HepG2 (cell line): ENCODE data around the gene GCN1. TPM values are rescaled to one million over a fixed set of nuclear protein-coding genes. Genes with fewer than 3 reads are reported as not detected.

Experiments used
- ADNP ChIP-seq: sonication (generic); formaldehyde crosslinking; IDR thresholded peaks from 2 replicates; pipeline ENCODE4 v1.4.0; 2020; ENCODE audit warnings: missing genetic modification reagents
- ATF1 ChIP-seq: IDR thresholded peaks from 2 replicates; pipeline ENCODE4 v1.6.1; 2016; ENCODE audit warnings: mild to moderate bottlenecking, control low read depth
- BHLHE40 ChIP-seq: IDR thresholded peaks from 2 replicates; pipeline ENCODE4 v1.6.1; 2011; ENCODE audit warnings: low read length, improper control_type of control experiment
- CHD2 ChIP-seq: IDR thresholded peaks from 2 replicates; pipeline ENCODE4 v1.6.1; 2011; ENCODE audit warnings: low read depth, low read length, improper control_type of control experiment
- CHD4 ChIP-seq: fragments of 200-600 bp; sonication (generic); IDR thresholded peaks from 2 replicates; pipeline ENCODE4 v1.7.0; 2017; ENCODE audit warnings: mild to moderate bottlenecking, low read length, borderline replicate concordance
- FOXM1 ChIP-seq: sonication (generic); formaldehyde crosslinking; IDR thresholded peaks from 2 replicates; pipeline ENCODE4 v1.5.0; 2020; ENCODE audit warnings: missing genetic modification reagents
- HDAC1 ChIP-seq: sonication (generic); formaldehyde crosslinking; IDR thresholded peaks from 2 replicates; pipeline ENCODE4 v1.5.1; 2020; ENCODE audit warnings: mild to moderate bottlenecking, missing genetic modification reagents
- KAT8 ChIP-seq: IDR thresholded peaks from 2 replicates; pipeline ENCODE4 v1.6.1; 2016; ENCODE audit warnings: missing genetic modification reagents, missing compliant biosample characterization
- NCOA2 ChIP-seq: sonication (generic); formaldehyde crosslinking; IDR thresholded peaks from 2 replicates; pipeline ENCODE4 v1.8.0; 2022; ENCODE audit warnings: inconsistent platforms
- NR1H2 ChIP-seq: sonication (generic); formaldehyde crosslinking; IDR thresholded peaks from 2 replicates; pipeline ENCODE4 v1.8.1; 2022; ENCODE audit warnings: low read depth, missing genetic modification reagents, borderline replicate concordance
- TAF15 ChIP-seq: fragments of 200-400 bp; formaldehyde crosslinking; IDR thresholded peaks from one replicate; pipeline ENCODE4 v1.6.1; 2018; ENCODE audit warnings: mild to moderate bottlenecking, low read depth, low read length; ENCODE audit not compliant: poor library complexity, severe bottlenecking
- ZMYM3 ChIP-seq: sonication (generic); formaldehyde crosslinking; IDR thresholded peaks from 2 replicates; pipeline ENCODE4 v1.5.1; 2020; ENCODE audit warnings: mild to moderate bottlenecking, missing genetic modification reagents
- ZNF160 ChIP-seq: sonication (generic); formaldehyde crosslinking; IDR thresholded peaks from 2 replicates; pipeline ENCODE4 v1.8.0; 2022; ENCODE audit warnings: mild to moderate bottlenecking, inconsistent platforms, missing genetic modification reagents
- ZNF232 ChIP-seq: sonication (generic); formaldehyde crosslinking; IDR thresholded peaks from 2 replicates; pipeline ENCODE4 v1.4.0; 2020; ENCODE audit warnings: missing genetic modification reagents, borderline replicate concordance
- ZNF234 ChIP-seq: sonication (generic); formaldehyde crosslinking; conservative IDR thresholded peaks from 2 replicates; pipeline ENCODE4 v1.5.1; 2020; ENCODE audit warnings: mild to moderate bottlenecking, missing genetic modification reagents
- ZNF468 ChIP-seq: sonication (generic); formaldehyde crosslinking; IDR thresholded peaks from 2 replicates; pipeline ENCODE4 v1.8.0; 2022; ENCODE audit warnings: mild to moderate bottlenecking, moderate library complexity, missing genetic modification reagents
- ZNF749 ChIP-seq: sonication (generic); formaldehyde crosslinking; IDR thresholded peaks from 2 replicates; pipeline ENCODE4 v1.8.0; 2022; ENCODE audit warnings: mild to moderate bottlenecking, missing genetic modification reagents, moderate library complexity, borderline replicate concordance
- ZNF792 ChIP-seq: IDR thresholded peaks from 2 replicates; pipeline ENCODE4 v1.6.1; 2016
- polyA plus RNA-seq, 8 experiments: library from polyadenylated mRNA; depleted of rRNA in 3 of 8; stranded (reverse) in 7 of 8; unstranded in 1 of 8; fragments of >200 nt; fragmentation: Illumina TruSeq in 4 of 8; extraction: Trizol in 4 of 8; gene quantifications; 2 replicates each; pipeline versions ENCODE4 v1.2.1 to v1.2.3, GENCODE V29; 2011 to 2016; ENCODE audit warnings: low read depth in 4 of 8, missing spikeins in 1 of 8, mixed read lengths in 1 of 8; ENCODE audit not compliant: insufficient read depth in 1 of 8
- total RNA-seq, 5 experiments: library from RNA; depleted of rRNA; stranded (reverse); fragments of >200 nt; fragmentation: Illumina TruSeq; extraction: Trizol; gene quantifications; 2 replicates each; pipeline ENCODE4 v1.2.3, GENCODE V29; 2016; ENCODE audit warnings: low read depth in 1 of 5
- TF ChIP-seq, protein P1 (sequence below): IDR thresholded peaks from 2 replicates; pipeline ENCODE4 v1.6.1; 2012; ENCODE audit warnings: inconsistent platforms
- TF ChIP-seq, protein P2 (sequence below): sonication (generic); formaldehyde crosslinking; IDR thresholded peaks from 2 replicates; pipeline ENCODE4 v1.4.0; 2020; ENCODE audit warnings: missing genetic modification reagents
- TF ChIP-seq, protein P3 (sequence below): sonication (generic); formaldehyde crosslinking; IDR thresholded peaks from 2 replicates; pipeline ENCODE4 v1.4.0; 2020; ENCODE audit warnings: mild to moderate bottlenecking, missing genetic modification reagents

GCN1 gene
- total and polyA plus RNA-seq, 2 of the 13 experiments (the other 11 are each of a cell fraction or from before 2014, with no cell fraction given), result 58.2 to 83.0 TPM

DNA sequence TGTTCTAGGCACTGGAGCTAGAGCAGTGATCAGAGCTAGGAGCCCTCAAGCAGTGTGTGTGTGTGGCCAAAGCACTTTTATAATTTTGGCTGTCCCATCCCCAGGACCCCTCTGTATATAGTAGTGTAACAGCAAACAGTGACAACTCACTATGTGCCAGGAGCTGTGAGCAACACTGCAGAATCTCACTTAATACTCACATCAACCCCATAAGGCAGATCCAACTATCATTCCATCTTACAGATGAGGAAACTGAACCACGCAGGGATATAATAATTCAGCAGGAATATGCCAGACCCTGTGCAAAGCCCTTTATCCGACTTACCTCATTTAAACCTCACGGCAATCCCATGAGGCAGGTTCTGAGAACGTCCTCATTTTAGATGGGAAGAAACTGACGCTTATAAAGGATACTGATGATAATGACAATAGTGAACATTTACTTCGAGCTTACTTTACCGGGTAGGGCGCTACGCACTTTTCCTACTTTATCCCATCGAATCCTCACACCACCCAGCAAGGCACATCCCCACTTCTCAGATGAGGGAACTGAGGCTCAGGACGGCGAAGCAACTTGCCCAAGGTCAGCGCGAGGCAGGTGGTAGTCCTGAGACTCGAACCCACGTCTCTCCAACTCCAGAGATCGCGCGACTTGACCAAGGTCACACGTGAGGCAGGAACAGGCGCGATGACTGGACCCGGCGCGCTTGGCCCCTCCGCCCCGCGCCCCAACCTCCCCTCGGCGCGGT lies 78.6 kb downstream of the GCN1 start (continued):
- 0 out of 2 replicates have a peak, but pooled peaks have one; percentile 1 for TF ChIP-seq ZNF749 (CRISPR knock-in tag)
- TF ChIP-seq, protein P1, sequence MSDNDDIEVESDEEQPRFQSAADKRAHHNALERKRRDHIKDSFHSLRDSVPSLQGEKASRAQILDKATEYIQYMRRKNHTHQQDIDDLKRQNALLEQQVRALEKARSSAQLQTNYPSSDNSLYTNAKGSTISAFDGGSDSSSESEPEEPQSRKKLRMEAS, result peak; percentile 45; the same call in 1 of the 2 replicates
- TF ChIP-seq BHLHE40, result peak; percentile 85
- TF ChIP-seq ZNF468 (CRISPR knock-in tag), result no peak
- peak; percentile 94 for TF ChIP-seq ADNP (CRISPR knock-in tag)
- TF ChIP-seq, protein P2, sequence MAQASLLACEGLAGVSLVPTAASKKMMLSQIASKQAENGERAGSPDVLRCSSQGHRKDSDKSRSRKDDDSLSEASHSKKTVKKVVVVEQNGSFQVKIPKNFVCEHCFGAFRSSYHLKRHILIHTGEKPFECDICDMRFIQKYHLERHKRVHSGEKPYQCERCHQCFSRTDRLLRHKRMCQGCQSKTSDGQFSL (CRISPR knock-in tag), result no peak
- no peak; the same call in 1 of the 2 replicates for TF ChIP-seq HDAC1 (CRISPR knock-in tag)
- no peak for TF ChIP-seq ZNF234 (CRISPR knock-in tag)
- no peak for TF ChIP-seq NR1H2 (CRISPR knock-in tag)
- TF ChIP-seq ZMYM3 (CRISPR knock-in tag), result peak; percentile 86
- no peak for TF ChIP-seq ZNF792 (CRISPR knock-in tag)
- peak; percentile 76; the same call in 1 of the 2 replicates for TF ChIP-seq CHD4
- no peak for TF ChIP-seq ATF1 (CRISPR knock-in tag)
- TF ChIP-seq, protein P3, sequence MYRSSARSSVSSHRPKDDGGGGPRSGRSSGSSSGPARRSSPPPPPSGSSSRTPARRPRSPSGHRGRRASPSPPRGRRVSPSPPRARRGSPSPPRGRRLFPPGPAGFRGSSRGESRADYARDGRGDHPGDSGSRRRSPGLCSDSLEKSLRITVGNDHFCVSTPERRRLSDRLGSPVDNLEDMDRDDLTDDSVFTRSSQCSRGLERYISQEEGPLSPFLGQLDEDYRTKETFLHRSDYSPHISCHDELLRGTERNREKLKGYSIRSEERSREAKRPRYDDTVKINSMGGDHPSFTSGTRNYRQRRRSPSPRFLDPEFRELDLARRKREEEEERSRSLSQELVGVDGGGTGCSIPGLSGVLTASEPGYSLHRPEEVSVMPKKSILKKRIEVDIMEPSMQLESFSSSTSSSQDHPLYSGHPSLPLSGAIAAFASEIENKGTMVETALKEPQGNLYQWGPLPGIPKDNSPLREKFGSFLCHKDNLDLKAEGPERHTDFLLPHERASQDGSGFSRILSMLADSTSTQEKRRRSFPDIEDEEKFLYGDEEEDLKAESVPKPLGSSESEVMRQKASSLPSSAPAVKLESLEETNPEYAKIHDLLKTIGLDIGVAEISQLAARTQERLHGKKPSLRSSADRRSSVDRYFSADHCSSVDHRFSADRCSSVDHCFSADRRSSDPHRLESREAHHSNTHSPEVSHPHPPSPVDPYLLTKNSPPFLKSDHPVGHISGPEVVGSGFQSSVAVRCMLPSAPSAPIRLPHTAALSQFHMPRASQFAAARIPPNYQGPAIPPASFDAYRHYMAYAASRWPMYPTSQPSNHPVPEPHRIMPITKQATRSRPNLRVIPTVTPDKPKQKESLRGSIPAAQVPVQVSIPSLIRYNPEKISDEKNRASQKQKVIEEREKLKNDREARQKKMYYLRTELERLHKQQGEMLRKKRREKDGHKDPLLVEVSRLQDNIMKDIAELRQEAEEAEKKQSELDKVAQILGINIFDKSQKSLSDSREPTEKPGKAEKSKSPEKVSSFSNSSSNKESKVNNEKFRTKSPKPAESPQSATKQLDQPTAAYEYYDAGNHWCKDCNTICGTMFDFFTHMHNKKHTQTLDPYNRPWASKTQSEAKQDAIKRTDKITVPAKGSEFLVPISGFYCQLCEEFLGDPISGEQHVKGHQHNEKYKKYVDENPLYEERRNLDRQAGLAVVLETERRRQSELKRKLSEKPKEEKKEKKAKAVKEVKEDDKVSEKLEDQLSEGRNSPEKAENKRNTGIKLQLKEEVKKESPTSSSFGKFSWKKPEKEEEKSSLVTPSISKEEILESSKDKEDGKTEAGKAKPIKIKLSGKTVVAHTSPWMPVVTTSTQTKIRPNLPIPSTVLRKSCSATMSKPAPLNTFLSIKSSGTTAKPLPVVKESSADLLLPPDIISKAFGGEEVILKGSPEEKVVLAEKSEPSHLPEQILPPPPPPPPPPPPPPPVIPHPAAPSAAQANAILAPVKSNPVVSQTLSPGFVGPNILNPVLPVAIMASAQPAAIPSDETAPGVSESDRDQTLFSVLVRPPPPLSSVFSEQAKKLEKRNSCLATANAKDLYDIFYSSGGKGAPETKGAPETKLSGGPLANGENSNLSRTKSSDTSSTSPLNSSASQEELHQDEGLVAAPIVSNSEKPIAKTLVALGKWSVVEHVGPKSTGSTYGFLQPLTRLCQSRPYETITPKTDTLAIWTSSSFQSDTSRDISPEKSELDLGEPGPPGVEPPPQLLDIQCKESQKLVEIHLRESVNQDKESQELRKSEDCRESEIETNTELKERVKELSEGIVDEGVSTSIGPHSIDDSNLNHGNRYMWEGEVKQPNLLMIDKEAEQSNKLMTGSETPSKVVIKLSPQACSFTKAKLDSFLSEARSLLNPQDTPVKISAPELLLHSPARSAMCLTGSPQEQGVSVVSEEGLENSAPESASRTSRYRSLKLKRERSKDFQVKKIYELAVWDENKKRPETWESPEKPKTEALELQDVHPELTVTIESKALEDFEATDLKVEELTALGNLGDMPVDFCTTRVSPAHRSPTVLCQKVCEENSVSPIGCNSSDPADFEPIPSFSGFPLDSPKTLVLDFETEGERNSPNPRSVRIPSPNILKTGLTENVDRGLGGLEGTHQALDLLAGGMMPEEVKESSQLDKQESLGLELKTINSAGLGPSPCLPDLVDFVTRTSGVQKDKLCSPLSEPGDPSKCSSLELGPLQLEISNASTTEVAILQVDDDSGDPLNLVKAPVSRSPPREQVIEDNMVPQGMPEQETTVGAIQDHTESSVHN, result no peak
- TF ChIP-seq ZNF160 (CRISPR knock-in tag), result no peak
- TF ChIP-seq KAT8 (CRISPR knock-in tag), result no peak
- no peak for TF ChIP-seq NCOA2 (CRISPR knock-in tag)
- no peak for TF ChIP-seq FOXM1 (CRISPR knock-in tag)
- peak; percentile 86 for TF ChIP-seq CHD2
- TF ChIP-seq ZNF232 (CRISPR knock-in tag), result 0 out of 2 replicates have a peak, but pooled peaks have one; percentile 30
- no peak for TF ChIP-seq TAF15
